Activated CD8-positive, alpha-beta T cell treated with anti-CD3 and anti-CD28 coated beads for 36 hours (primary cell): ENCODE data around the gene STPG2. TPM values are rescaled to one million over a fixed set of nuclear protein-coding genes. Genes with fewer than 3 reads are reported as not detected.

Experiments
- ATAC-seq: fragments of 200-7000 bp; cut with Tn5 transposase; one replicate; pipeline ENCODE4 v1.10.0; 2021; ENCODE audit warnings: mild to moderate bottlenecking, moderate library complexity
- CTCF ChIA-PET: fragments of 350-600 bp; sonication (Branson Sonifier 250); formaldehyde crosslinking; loops from one replicate; lab custom pipeline; 2021; ENCODE audit warnings: antibody characterized with exemption; lab: Charles Lee
- POLR2A ChIA-PET: fragments of 350-600 bp; sonication (Branson Sonifier 250); formaldehyde crosslinking; loops from one replicate; lab custom pipeline; 2021; ENCODE audit warnings: antibody characterized with exemption; lab: Charles Lee
- DNase-seq: peaks from one replicate; pipeline ENCODE4 v3.0.0-alpha.2; 2020
- H3K27ac Mint-ChIP-seq: one replicate; pipeline ENCODE4 v1.8.0; 2021; ENCODE audit warnings: mild to moderate bottlenecking, mixed read lengths
- H3K27me3 Mint-ChIP-seq: one replicate; pipeline ENCODE4 v1.8.0; 2021; ENCODE audit warnings: mixed read lengths
- H3K36me3 Mint-ChIP-seq: one replicate; pipeline ENCODE4 v1.8.0; 2021; ENCODE audit warnings: low read depth, mixed read lengths
- H3K4me1 Mint-ChIP-seq: one replicate; pipeline ENCODE4 v1.8.0; 2021; ENCODE audit warnings: low read depth, mixed read lengths
- H3K4me3 Mint-ChIP-seq: one replicate; pipeline ENCODE4 v1.8.0; 2021; ENCODE audit warnings: mild to moderate bottlenecking, moderate library complexity, mixed read lengths
- H3K9me3 Mint-ChIP-seq: one replicate; pipeline ENCODE4 v1.8.0; 2021; ENCODE audit warnings: mixed read lengths
- CTCF ChIP-seq: fragments of 200-600 bp; IDR thresholded peaks from one replicate; pipeline ENCODE4 v1.8.0; 2022; ENCODE audit warnings: antibody characterized with exemption, mild to moderate bottlenecking
- intact Hi-C: fragments of 100-400 bp; cut with micrococcal nuclease; formaldehyde crosslinking; loops from one replicate; pipeline ENCODE4 v1.10.0; 2022
- total RNA-seq, 2 experiments: library from RNA; stranded (reverse); gene quantifications; one replicate each; pipeline ENCODE4 v1.2.3, GENCODE V29; 2021

STPG2 gene
- total RNA-seq, 2 experiments from 2014 or later = 0.16 to 0.18 TPM

DNA sequence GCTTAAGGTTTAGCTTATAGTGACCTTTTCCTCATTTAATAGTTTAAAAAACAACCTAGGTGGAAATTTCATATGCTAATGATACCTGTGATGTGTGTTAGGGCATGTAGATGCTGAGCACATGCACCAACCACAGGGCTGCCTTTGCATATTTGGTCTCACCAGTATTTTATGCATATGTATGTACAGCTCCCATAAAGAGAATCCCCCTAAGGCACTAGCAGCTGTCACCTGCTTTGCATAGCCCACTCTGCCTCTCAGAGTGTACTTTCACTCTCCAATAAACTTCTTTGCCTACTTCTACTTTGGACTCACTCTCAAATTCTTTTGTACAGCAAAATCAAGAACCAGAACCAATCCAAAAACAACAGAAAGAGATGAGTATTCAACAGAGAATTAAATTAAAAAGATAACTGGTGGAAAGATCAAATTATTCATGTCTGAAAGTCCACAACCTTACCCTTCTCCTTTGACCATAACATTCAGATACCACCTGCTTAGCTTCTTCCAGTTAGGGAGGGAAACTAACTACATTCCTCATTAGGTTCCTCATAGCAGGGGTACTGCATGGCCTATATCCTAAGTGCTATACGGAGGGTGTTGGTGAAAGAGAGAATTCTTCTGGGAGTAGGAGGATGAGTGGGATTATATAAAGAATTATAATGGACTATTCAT lies 250.5 kb downstream of the STPG2 start:
- H3K36me3 Mint-ChIP-seq = no peaks in the 10 kb centered on the region
- intact Hi-C loops = no loop called here
- H3K4me3 Mint-ChIP-seq = no peak overlapping the region
- H3K27ac Mint-ChIP-seq = no peak overlapping the region
- CTCF ChIA-PET = no interaction called here
- no peak for DNase-seq
- no peaks in the 10 kb centered on the region for H3K27me3 Mint-ChIP-seq
- no peak for ATAC-seq
- no peak for TF ChIP-seq CTCF
- POLR2A ChIA-PET = no interaction called here
- H3K4me1 Mint-ChIP-seq = no peaks in the 10 kb centered on the region
- H3K9me3 Mint-ChIP-seq = no peaks in the 10 kb centered on the region

DNA sequence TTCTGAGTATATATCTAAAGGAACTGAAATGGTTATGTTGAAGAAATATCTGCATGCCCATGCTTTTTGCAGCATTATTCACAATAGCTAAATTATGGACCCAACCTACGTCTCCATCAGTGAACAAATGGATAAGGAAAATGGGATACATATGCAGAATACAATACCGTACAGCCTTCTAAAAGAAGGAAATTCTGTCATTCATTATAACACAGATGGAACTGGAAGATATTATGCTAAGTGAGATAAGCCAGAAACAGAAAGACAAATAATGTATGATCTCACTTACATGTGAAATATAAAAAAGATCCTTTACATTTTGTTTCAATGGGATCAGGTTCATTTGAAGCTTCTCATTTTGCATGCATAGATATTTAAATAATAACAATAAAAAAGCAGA lies 263.3 kb downstream of the STPG2 start:
- POLR2A ChIA-PET = no interaction called here
- CTCF ChIA-PET = no interaction called here
- ATAC-seq = no peak

DNA sequence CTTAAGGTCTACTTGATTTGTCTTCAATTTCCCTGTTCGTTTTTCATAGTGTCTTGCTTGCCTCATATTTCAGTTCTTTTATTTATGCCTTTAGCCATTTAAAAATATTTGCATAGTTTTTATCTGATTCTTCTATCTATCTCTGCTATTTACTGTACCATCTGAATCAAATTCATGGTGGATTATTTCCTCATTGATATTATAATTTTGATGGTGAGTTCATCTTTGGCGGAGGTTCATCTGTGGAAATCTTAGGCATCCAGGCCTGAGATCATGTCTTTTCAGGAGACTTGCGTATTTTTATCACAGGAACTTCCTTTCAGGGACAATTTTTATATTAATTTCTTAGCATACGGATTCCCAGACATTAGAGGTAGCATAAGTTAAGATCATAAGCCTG lies 275.2 kb downstream of the STPG2 start:
- Mint-ChIP-seq H3K9me3 (peaks cover 3% of the 10 kb centered on the region), H3K36me3 (no peaks in the 10 kb centered on the region), H3K4me1 (no peaks in the 10 kb centered on the region), H3K27ac (no peak overlapping the region), H3K4me3 (no peak overlapping the region), H3K27me3 (no peaks in the 10 kb centered on the region)
- CTCF ChIA-PET = no interaction called here
- ATAC-seq (no peak), DNase-seq (no peak)
- no peak for TF ChIP-seq CTCF
- intact Hi-C loops = no loop called here
- POLR2A ChIA-PET = no interaction called here

More for the DNA sequence above, 263.3 kb downstream of the STPG2 start:
- no peak overlapping the region for H3K27ac Mint-ChIP-seq
- H3K27me3 Mint-ChIP-seq = no peaks in the 10 kb centered on the region
- no peaks in the 10 kb centered on the region for H3K4me1 Mint-ChIP-seq
- H3K4me3 Mint-ChIP-seq = no peak overlapping the region
- no peak for DNase-seq
- peaks cover 1% of the 10 kb centered on the region for H3K9me3 Mint-ChIP-seq
- intact Hi-C loops = no loop called here
- no peaks in the 10 kb centered on the region for H3K36me3 Mint-ChIP-seq
- TF ChIP-seq CTCF = no peak

- H3K9me3 Mint-ChIP-seq = peaks cover 5% of the 10 kb centered on the region
- ATAC-seq = no peak
- H3K4me3 Mint-ChIP-seq = no peak overlapping the region
- POLR2A ChIA-PET = no interaction called here
- no peaks in the 10 kb centered on the region for H3K4me1 Mint-ChIP-seq
- H3K36me3 Mint-ChIP-seq = no peaks in the 10 kb centered on the region
- no peak for DNase-seq
- intact Hi-C loops = no loop called here
- TF ChIP-seq CTCF = no peak
- no peak overlapping the region for H3K27ac Mint-ChIP-seq
- CTCF ChIA-PET = no interaction called here
- H3K27me3 Mint-ChIP-seq = no peaks in the 10 kb centered on the region
Observed at GRCh38 chr4:97867557-97868091, 275.7 kb downstream of the STPG2 start.

DNA sequence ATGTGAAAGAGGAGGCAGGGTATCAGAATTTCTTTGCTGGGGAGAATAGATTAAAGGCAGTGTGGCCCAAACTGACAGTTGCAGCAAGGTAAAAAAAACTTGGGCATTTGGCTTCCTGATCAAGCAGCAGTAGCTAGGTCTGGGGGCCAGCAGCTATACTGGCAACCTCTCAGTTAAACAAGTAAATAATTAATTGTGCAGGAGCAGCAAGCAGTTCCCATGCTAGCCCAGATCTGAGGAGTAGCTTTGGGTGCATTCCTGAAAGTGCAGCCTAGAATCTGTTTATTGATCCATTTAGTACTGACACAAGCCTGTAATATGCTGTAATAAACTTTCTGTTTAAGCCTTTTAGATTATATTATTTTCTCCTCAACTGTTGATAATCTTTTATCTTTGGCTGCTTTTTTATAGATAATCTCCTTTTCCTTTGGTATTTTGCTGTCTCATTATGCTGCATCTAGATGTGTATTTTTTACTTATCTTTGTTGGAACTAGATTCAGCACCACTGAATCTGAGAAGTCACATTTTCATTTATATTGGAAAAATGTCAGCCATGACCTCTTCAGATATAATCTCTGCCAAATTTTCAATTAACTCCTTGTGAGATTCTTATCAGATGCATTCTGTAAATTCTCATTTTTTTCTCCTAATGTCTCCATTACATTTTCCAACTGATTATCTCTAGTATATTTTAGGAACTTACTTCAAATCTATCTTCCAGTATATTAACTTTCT lies 276.3 kb downstream of the STPG2 start:
- ChIA-PET CTCF (no interaction called here), POLR2A (no interaction called here)
- Mint-ChIP-seq H3K4me1 (no peaks in the 10 kb centered on the region), H3K27ac (no peak overlapping the region), H3K9me3 (peaks cover 9% of the 10 kb centered on the region), H3K4me3 (no peak overlapping the region), H3K36me3 (no peaks in the 10 kb centered on the region), H3K27me3 (no peaks in the 10 kb centered on the region)
- ATAC-seq = no peak
- no peak for TF ChIP-seq CTCF
- intact Hi-C loops = no loop called here
- DNase-seq = no peak
